ENCODE data around the gene ACSS1.

DNA sequence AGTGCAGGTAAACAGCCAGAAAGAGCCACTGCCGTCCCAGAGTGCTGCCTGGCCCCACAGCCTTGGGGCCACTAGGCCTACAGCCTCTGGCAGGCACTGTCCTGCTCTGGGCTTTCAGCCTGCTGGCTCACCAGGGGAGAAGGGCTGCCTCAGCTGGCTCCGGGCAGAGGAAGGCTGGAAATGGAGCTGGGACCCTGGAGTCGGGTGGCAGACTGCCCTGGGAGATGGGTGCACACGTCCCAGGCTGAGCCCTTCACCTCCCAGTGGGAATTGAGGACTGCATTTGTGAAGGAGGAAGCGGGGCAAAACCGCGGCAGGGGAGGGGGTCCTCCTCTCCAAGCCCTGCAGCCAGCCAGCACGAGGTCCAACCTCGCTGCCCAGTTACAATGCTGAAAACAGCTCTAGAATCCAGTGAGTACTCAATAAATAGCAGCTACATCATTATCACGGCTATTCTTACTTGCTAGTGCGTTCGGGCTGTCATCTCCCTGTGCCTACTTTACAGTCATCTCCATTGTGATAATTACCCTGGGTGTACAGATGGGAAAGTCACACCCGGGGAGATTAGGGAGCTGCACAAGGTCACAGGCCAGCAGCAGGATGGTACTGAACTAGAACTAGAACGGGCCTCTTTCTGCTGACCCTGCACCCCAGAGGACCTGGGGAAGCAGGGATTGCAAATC is 13.1 kb downstream of the ACSS1 start:
- TF ChIP-seq, protein P1, sequence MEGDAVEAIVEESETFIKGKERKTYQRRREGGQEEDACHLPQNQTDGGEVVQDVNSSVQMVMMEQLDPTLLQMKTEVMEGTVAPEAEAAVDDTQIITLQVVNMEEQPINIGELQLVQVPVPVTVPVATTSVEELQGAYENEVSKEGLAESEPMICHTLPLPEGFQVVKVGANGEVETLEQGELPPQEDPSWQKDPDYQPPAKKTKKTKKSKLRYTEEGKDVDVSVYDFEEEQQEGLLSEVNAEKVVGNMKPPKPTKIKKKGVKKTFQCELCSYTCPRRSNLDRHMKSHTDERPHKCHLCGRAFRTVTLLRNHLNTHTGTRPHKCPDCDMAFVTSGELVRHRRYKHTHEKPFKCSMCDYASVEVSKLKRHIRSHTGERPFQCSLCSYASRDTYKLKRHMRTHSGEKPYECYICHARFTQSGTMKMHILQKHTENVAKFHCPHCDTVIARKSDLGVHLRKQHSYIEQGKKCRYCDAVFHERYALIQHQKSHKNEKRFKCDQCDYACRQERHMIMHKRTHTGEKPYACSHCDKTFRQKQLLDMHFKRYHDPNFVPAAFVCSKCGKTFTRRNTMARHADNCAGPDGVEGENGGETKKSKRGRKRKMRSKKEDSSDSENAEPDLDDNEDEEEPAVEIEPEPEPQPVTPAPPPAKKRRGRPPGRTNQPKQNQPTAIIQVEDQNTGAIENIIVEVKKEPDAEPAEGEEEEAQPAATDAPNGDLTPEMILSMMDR (IDR thresholded peaks at IDR 0.05) = no peak
- no peak for TF ChIP-seq EP300 (IDR thresholded peaks at IDR 0.05)
- no peak for TF ChIP-seq POLR2A (IDR thresholded peaks at IDR 0.05)
- no peak for TF ChIP-seq POLR2AphosphoS5 (IDR thresholded peaks at IDR 0.05)
